H7 (cell line): Measurements from ENCODE around the gene CDK10. TPM values are rescaled to one million over a fixed set of nuclear protein-coding genes. Genes with fewer than 3 reads are reported as not detected.
"Not testable (repeated sequence)": the region's sequence is repeated elsewhere in the genome, so short reads cannot be mapped to it uniquely, and the experiment has no call there.

Experiments used
- DNase-seq: peaks from one replicate; pipeline ENCODE4 v3.0.0; 2012
- H3K27me3 ChIP-seq: 2 replicates; pipeline ENCODE4 v1.6.0; 2011; ENCODE audit warnings: mild to moderate bottlenecking, low read length; ENCODE audit not compliant: control insufficient read depth, insufficient read depth
- H3K36me3 ChIP-seq: replicated peaks from 2 replicates; pipeline ENCODE4 v1.5.1; 2011; ENCODE audit warnings: low read length; ENCODE audit not compliant: control insufficient read depth, insufficient read depth
- H3K4me3 ChIP-seq: 2 replicates; pipeline ENCODE4 v1.5.1; 2011; ENCODE audit warnings: low read depth, mild to moderate bottlenecking, control low read depth, low read length, moderate library complexity; ENCODE audit not compliant: insufficient read depth
- total RNA-seq: library from RNA; depleted of rRNA; stranded (reverse); fragments of >200 nt; shearing (Covaris generic); gene quantifications from 2 replicates; pipeline ENCODE4 v1.2.3, GENCODE V29; 2014

Gene CDK10
- total RNA-seq, 1 experiment from 2014 or later = 36.5 TPM

DNA sequence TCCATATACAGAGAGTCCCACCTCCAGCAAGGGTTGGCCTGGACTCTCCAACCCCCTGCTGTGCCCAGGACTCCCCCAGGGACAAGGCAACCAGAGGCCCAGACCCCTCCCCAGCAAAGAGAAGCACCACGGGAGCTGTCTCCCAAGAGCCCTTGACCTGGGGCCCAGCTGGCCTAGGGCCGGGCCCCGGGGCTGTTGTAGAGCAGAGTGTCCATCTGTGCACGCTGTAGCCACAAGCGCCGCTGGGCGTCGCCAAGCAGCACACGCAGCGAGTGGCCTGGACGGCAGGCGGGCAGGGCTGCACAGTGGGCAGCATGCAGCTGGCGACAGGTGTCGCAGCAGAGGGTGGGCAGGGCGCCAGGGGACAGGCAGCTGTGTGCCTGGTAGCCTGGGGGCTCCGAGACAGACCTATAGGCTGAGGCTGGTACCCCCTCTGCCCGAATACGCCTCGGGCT, 10.7 kb downstream of the CDK10 start:
- H3K36me3 ChIP-seq = peaks cover 3% of the 10 kb centered on the region

DNA sequence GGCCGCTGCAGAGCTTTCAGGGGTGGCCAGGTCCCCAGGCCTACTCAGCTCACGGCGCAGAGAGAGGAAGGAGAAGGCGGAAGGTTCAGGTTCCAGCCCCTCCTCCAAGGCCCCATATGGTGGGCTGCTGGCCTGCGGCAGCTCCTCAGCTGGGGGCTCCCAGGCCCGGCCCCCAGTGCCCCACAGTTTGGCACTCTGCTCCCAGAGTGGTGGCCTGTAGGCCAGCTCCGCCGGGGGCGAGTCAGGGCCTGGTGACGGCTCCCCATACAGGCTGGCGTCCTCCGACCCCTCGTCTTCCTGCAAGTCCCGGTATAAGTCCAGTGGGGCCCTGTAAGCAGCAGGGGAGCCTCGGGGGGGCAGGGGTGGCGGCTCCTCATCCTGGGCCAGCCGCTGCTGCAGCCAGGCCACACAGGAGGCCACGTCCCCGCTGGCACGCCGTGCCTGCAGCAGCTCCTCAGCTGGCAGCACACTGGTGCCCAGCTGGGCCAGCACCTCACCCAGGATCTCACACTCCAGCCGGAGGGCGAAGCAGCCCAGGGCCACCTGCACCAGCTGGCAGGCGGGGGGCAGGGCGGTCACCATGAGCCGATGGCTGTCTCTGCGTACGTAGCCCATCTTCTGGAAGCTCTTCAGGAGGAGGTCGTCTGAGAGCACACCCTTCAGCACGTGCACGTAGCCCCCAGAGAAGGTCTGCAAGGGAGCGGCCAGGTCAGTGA, 11.3 kb downstream of the CDK10 start:
- Histone ChIP-seq H3K36me3 (peaks cover 2% of the 10 kb centered on the region), H3K27me3 (peaks cover 2% of the 10 kb centered on the region; the same call in 1 of the 2 replicates), H3K4me3 (no peak overlapping the region)
- DNase-seq = peak; percentile 61

More for the DNA sequence above, 10.7 kb downstream of the CDK10 start:
- peak; percentile 63 for DNase-seq
- Histone ChIP-seq H3K4me3 (no peak overlapping the region), H3K27me3 (peaks cover 2% of the 10 kb centered on the region; the same call in 1 of the 2 replicates)

DNA sequence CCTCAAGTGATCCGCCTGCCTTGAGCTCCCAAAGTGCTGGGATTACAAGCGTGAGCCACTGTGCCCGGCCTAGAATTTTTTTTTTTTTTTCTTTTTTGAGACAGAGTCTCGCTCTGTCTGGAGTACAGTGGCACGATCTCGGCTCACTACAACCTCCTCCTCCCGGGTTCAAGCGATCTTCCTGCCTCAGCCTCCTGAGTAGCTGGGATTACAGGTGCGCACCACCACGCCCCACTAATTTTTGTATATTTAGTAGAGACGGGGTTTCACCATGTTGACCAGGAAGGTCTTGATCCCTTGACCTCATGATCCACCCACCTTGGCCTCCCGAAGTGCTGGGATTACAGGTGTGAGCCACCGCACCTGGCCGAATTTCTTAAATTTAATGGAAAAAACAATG, 12.2 kb downstream of the CDK10 start:
- H3K4me3 ChIP-seq, H3K27me3 ChIP-seq, DNase-seq, H3K36me3 ChIP-seq: not testable (repeated sequence)

DNA sequence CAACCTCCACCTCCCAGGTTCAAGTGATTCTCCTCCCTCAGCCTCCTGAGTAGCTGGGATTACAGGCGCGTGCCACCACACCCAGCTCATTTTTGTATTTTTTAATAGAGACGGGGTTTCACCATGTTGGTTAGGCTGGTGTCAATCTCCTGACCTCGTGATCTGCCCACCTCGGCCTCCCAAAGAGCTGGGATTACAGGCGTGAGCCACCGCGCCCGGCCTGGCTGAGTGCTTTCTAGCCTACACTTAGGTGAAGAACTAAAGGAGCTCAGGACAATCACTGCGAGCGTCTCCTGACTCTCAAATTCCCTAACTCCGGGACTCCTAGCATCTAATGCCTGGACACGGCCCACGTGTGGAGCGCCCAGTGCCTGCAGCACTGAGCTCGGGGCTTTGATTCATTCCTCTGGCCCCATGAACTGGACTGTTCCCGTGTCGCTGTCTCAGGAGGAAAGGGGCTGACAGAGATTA, 13.2 kb downstream of the CDK10 start:
- not testable (repeated sequence) for H3K4me3 ChIP-seq

DNA sequence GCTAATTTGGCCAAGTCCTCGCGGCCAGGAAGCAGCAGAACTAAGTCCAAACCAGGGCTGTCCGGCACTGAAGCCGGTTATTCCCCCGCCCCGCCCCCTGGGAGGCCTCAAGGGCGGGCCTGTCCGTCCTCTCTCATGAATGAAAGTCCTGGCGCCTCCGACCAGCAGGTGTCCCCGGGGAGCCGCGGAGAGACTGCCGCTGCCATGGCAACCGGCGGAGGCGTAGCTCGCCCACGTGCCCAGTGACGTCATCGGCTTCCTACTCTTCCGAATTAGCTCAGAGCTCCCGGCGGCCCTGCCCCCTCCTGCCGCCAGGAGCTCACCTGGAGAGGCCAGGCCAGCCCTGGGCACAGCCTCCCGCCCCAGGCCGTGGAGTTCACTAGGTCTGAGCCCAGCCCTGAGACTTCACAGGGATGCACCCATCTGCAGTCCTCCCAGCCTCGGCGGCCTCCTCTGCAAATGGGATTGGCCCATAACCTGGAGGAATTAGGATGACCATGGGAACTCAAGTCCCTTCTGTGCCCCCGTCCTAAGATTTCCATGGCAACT, 13.7 kb downstream of the CDK10 start:
- peak overlapping the region; percentile 76 for H3K4me3 ChIP-seq
- H3K36me3 ChIP-seq = no peaks in the 10 kb centered on the region
- DNase-seq = peak; percentile 99
- H3K27me3 ChIP-seq = peaks cover 6% of the 10 kb centered on the region; the same call in 1 of the 2 replicates

More for the DNA sequence above, 13.2 kb downstream of the CDK10 start:
- H3K36me3 ChIP-seq, DNase-seq, H3K27me3 ChIP-seq: not testable (repeated sequence)

DNA sequence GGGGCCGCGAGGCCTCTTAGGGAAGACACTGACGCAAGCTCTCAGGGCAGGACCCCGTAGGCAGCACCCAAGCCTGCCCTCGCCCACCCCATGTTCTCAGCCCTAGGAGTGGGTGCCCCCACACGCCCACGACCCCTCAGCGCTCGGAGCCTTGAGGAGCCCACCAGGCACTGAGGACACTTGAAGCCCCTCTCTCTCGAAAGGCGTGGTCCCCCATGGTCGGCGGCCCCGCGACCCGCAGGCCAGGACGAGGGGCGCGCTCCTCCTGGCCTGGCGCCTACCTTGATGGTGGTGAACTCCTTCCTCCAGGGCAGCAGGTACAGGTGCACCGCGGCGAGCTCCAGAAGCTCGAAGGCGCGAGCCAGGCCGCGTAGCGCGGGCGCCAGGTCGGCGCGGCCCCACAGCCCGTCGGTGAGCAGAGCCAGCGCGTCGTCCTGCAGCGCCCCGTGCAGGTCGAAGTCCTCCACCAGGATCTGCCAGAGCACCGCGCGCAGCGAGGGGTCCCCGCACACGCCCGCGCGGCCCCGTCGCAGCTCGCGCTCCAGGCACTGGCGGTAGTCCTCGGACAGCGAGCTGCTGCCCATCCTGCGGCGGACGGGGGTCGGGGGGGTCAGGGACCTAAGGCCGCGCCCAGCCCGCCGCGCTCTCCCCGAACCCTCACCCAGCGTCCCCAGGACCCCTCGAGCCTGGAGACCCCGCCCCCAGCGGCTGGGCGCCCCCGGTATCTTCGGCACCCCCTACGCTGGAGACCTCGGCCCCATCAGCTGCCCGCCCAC, 14.3 kb downstream of the CDK10 start:
- Histone ChIP-seq H3K4me3 (peak overlapping the region; percentile 76), H3K36me3 (no peaks in the 10 kb centered on the region), H3K27me3 (peaks cover 6% of the 10 kb centered on the region; the same call in 1 of the 2 replicates)
- DNase-seq = peak; percentile 91

DNA sequence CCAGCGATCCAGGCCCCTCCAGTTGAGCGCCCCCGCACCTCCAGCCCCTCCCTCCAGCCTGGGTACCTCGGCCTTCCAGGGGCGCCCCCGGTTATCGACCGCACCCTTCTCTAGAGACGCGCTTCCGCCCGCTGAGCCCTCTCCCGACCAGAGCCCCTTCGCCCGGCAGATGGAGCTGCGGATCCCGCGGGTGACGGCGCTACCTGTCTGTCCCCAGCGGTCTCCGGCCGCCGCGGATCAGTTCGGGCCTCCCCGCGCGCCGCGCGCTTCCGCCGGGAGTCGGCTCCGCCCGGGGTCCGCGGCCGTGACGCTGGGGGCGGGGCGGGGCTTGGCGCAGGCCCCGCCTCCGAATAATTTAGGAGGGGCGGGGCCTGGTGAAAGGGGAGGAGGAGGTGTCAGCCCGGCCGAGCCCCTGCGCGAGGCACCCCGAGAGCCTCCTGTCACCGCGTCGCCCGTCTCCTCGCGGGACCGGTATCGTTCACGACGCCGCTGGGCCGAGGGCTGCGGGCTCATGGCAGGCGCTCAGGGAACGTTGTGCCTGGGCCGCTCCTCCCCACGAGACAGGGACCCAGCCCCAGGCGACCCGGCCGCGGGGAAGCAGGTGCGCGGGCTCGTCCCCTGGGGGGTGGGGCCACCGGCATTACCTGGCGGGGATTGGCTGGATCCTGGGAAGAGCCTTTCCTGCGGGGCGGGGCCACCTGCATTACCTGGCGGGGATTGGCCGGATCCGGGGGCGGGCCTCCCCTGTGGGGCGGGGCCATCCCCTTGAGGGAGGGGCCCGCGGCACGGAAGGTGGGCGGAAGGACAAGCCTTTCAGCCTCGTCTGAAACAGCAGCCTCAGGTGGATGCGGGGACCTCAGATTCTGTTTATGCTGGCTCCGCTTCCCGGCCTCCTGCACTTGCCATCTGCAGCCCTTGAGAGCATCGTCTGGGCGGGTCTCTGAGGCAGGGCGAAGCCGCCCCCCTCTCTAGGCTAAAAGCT, 15.2 kb downstream of the CDK10 start, which contains the start of gene SPATA2L:
Gene SPATA2L, minus strand, starts transcription at position 281 of the 982 bp plus-strand sequence. CDS start 473 bp downstream, outside the sequence.
- Histone ChIP-seq H3K4me3 (peak within 1 kb of the TSS; percentile 76), H3K27me3 (peaks cover 6% of the 10 kb centered on the region; the same call in 1 of the 2 replicates), H3K36me3 (no peaks in the 10 kb centered on the region)
- DNase-seq = peak; percentile 100

DNA sequence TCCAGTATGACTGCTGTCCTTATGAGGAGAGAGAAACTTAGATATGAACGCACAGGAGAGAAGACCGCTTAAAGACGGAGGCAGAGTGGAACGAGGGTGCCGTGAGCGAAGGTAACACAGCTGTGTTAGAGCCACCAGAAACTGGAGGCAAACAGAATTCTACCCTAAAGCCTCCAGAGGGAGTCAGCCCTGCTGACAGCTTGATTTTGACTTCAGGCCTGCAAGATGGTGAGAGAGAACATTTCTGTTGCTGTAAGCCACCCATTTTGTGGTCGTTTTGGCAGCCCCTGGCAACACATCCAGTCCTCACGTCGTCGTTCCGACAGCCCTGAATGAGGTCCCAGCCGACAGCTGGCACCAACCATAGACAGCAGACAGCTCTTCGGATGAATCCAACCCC, 17.8 kb downstream of the CDK10 start:
- no peak overlapping the region for H3K4me3 ChIP-seq
- H3K36me3 ChIP-seq = no peaks in the 10 kb centered on the region
- DNase-seq = peak; percentile 30
- peaks cover 6% of the 10 kb centered on the region; the same call in 1 of the 2 replicates for H3K27me3 ChIP-seq

DNA sequence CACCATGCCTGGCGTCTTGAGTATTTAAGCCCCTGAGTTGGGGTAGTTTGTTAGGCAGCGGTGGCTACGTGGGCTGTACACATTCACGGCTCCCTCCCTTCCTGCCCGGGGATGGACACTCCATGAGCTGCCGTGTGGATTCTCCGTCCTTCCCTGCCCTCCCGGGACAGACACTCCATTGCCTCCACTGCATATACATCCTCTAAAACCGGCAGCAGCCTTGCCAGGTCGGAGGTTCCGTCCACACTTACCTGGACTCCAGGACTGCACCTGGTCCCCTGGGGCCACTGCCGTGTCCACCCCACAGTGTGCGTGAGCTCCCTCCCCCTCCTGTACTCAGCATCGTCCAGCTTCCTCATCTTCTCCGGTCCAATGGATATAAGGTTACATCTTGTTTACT, 18.5 kb downstream of the CDK10 start:
- peak; percentile 26 for DNase-seq
- H3K4me3 ChIP-seq = no peak overlapping the region

DNA sequence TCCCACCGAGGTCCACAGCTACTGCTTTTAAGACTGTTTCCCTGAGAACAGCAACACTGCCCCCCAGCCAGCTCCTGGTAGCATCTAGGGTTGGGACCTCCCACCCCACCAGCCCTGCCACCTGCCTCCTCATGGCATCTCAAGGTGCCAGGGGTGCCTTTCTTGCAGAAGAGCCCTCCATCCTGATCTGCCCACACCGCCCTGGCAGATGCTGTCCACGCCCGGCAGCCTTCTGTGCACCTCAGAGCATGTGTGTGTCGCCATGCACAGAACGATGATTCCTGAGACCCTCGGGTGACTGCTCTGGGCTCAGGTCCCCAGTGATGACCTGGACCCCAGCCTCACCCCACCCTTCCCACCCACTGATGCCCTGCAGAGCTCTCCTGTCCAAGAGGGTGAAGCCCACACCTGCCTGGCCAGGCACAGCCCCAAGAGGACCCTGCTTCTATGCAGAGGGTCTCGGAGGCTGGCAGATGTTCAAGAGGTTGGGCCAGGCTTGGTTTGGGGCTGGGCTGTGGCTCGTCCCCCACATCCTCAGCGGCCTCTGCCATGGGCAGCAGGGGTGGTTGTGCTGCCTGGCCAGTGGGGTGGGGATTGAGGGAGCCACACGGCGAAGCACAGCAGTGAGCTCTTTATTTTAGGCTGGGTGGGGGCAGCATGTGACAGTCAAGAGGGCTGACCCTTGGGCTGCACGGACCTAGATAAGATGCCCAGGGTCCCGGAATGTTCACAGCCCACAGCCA, 20.2 kb downstream of the CDK10 start:
- DNase-seq = peak; percentile 56
- Histone ChIP-seq H3K36me3 (no peaks in the 10 kb centered on the region), H3K27me3 (peaks cover 3% of the 10 kb centered on the region; the same call in 1 of the 2 replicates), H3K4me3 (no peak overlapping the region)

More for the DNA sequence above, 18.5 kb downstream of the CDK10 start:
- Histone ChIP-seq H3K36me3 (no peaks in the 10 kb centered on the region), H3K27me3 (peaks cover 6% of the 10 kb centered on the region; the same call in 1 of the 2 replicates)

DNA sequence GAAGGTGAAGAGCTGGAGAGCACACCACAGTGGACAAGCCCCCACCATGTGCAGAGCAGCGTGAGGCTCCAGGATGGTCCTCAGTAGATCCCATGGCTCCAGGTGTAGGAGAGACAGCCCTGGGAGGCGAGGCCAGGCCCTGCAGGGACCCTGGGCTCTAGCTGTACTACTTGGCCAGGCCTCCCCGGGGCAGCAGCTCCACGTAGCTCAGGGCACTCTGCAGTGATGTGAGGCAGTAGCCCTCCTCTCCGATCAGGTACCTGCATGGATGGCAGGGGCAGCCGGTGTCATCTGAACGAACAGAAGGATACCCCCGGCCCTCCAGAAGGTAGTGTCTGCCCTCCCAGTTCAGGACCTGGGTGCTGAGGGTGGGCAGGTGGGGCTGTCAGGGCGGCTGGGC, 21.2 kb downstream of the CDK10 start:
- Histone ChIP-seq H3K27me3 (peaks cover 3% of the 10 kb centered on the region; the same call in 1 of the 2 replicates), H3K36me3 (no peaks in the 10 kb centered on the region), H3K4me3 (no peak overlapping the region)
- peak; percentile 44 for DNase-seq

DNA sequence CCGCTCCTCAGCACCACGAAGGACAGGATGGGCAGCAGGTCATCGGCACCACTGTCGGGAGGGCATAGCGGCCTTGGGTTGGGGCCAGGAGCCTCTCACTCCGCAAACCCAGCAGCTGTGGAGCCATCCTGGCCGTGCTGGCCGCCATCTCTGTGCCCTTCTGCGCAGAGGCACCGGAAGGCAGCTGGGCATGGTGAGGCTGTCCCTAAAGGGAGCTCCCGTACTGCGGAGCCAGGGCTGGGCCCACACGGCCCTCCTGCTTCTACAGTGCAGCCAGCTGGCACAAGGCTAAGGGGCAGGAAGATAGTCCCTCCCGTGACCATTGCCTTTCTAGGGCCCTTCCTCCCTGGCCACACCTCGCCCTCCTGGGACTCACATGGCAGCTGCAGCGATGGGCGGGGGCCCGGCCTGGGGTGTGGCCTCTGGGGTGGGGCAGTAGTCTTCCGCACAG, 22.0 kb downstream of the CDK10 start:
- Histone ChIP-seq H3K4me3 (no peak overlapping the region), H3K36me3 (no peaks in the 10 kb centered on the region), H3K27me3 (peaks cover 2% of the 10 kb centered on the region; the same call in 1 of the 2 replicates)
- DNase-seq = peak; percentile 68

DNA sequence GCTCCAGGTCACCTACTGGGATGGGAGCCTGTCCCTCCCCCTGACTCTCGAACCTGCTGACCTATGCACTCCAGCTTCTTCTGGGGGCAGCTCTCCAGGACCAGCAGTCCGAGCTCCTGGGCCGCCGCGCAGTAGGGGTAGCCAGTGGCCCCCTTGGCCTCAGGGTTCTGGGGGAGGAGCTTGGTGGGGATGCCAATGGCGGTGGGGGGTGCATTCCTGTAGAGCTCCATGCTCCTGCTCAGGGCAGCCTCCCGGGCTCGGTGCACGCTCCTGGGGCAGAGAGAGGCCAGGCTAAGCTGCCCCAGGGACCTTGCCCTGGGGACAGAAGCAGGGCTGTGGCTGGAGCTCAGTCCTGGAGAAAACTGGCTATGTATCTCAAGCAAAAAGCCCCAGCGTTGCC, 22.7 kb downstream of the CDK10 start:
- H3K4me3 ChIP-seq = no peak overlapping the region

More for the DNA sequence above, 22.7 kb downstream of the CDK10 start:
- DNase-seq = peak; percentile 90
- no peaks in the 10 kb centered on the region for H3K36me3 ChIP-seq
- H3K27me3 ChIP-seq = no peaks in the 10 kb centered on the region; the same call in 1 of the 2 replicates
